GM12878 (cell line): Measurements from ENCODE around the gene BIRC6. TPM values are rescaled to one million over a fixed set of nuclear protein-coding genes. Genes with fewer than 3 reads are reported as not detected.

Experiments
- ATAC-seq: fragments of 200-7000 bp; cut with Tn5 transposase; 3 replicates; pipeline ENCODE4 v1.9.1; 2020; ENCODE audit warnings: mild to moderate bottlenecking, moderate library complexity
- BruUV-seq: library from RNA; stranded (reverse); fragments of 400-500 nt; replicated peaks from 2 replicates; lab custom pipeline; 2021; lab: Mats Ljungman, UMichigan
- CTCF ChIA-PET: fragments of 300-600 bp; sonication (Branson Sonifier 250); formaldehyde crosslinking; extraction: SDS; loops from one replicate; lab custom pipeline; 2021; ENCODE audit warnings: inconsistent platforms; lab: Yijun Ruan, JAX
- POLR2A ChIA-PET: fragments of 350-600 bp; formaldehyde crosslinking; extraction: SDS; loops from one replicate; lab custom pipeline; 2021; ENCODE audit warnings: inconsistent platforms; lab: Charles Lee
- RAD21 ChIA-PET: fragments of 300-600 bp; sonication (Branson Sonifier 250); formaldehyde crosslinking; loops from one replicate; lab custom pipeline; 2023; ENCODE audit warnings: antibody characterized with exemption; ENCODE audit not compliant: unreplicated experiment; lab: Charles Lee
- SMC1A ChIA-PET: fragments of 300-600 bp; sonication (Branson Sonifier 250); formaldehyde crosslinking; loops from one replicate; lab custom pipeline; 2023; ENCODE audit not compliant: unreplicated experiment, uncharacterized antibody; lab: Charles Lee
- DNase-seq: peaks from one replicate; pipeline ENCODE4 v3.0.0-alpha.2; 2011; ENCODE audit warnings: low read depth, low spot score
- FAIRE-seq: peaks from 3 replicates; lab custom pipeline; 2011; peaks lifted over from hg19 to GRCh38; lab: Jason Lieb, UNC
- H2AFZ ChIP-seq: 2 replicates; pipeline ENCODE4 v1.6.0; 2011; ENCODE audit warnings: low read depth, low read length, control low read depth; ENCODE audit not compliant: control insufficient read depth
- H3K27ac ChIP-seq: 2 replicates; pipeline ENCODE4 v1.5.1; 2011; ENCODE audit warnings: control low read depth; ENCODE audit not compliant: control insufficient read depth, insufficient read depth
- H3K27me3 ChIP-seq, 2 experiments: replicated peaks in 1 of 2; 2 replicates each; pipeline versions ENCODE4 v1.6.0 to v1.6.1; 2011; ENCODE audit warnings: low read length in 1 of 2; ENCODE audit not compliant: control insufficient read depth in 2 of 2, insufficient read depth in 2 of 2
- H3K36me3 ChIP-seq, 2 experiments: 2 replicates each; pipeline ENCODE4 v1.5.1; 2011; ENCODE audit warnings: low read length in 1 of 2; ENCODE audit not compliant: control insufficient read depth in 2 of 2, insufficient read depth in 2 of 2
- H3K4me1 ChIP-seq: 2 replicates; pipeline ENCODE4 v1.6.1; 2011; ENCODE audit warnings: mild to moderate bottlenecking, low read length, moderate library complexity, mixed read lengths; ENCODE audit not compliant: control insufficient read depth, insufficient read depth
- H3K4me2 ChIP-seq: 2 replicates; pipeline ENCODE4 v1.6.0; 2011; ENCODE audit warnings: control low read depth; ENCODE audit not compliant: control insufficient read depth, insufficient read depth
- H3K4me3 ChIP-seq: fragments of 200-600 bp; sonication (generic); 2 replicates; pipeline ENCODE4 v1.5.1; 2016
- H3K79me2 ChIP-seq: 2 replicates; pipeline ENCODE4 v1.6.0; 2011; ENCODE audit warnings: low read length; ENCODE audit not compliant: control insufficient read depth, insufficient read depth
- H3K9ac ChIP-seq: 2 replicates; pipeline ENCODE4 v1.8.0; 2011; ENCODE audit warnings: low read length, control low read depth, mixed read lengths; ENCODE audit not compliant: control insufficient read depth, insufficient read depth
- H3K9me3 ChIP-seq: replicated peaks from 3 replicates; pipeline ENCODE4 v1.5.1; 2011; ENCODE audit warnings: mild to moderate bottlenecking, low read length; ENCODE audit not compliant: control insufficient read depth, insufficient read depth
- H4K20me1 ChIP-seq: 2 replicates; pipeline ENCODE4 v1.6.0; 2011; ENCODE audit not compliant: control insufficient read depth, insufficient read depth
- ASH2L ChIP-seq: fragments of 300-600, 200-600 bp; sonication (generic); IDR thresholded peaks from 2 replicates; pipeline ENCODE4 v1.6.1; 2017; ENCODE audit warnings: low read depth, mild to moderate bottlenecking, borderline replicate concordance
- ATF7 ChIP-seq: fragments of 450-650 bp; IDR thresholded peaks from 2 replicates; pipeline ENCODE4 v1.6.1; 2016; ENCODE audit warnings: low read depth, mild to moderate bottlenecking
- BRCA1 ChIP-seq: IDR thresholded peaks from 2 replicates; pipeline ENCODE4 v1.6.1; 2011; ENCODE audit warnings: low read depth, low read length, improper control_type of control experiment
- CHD1 ChIP-seq: IDR thresholded peaks from 2 replicates; pipeline ENCODE4 v1.6.1; 2012; ENCODE audit warnings: low read depth, low read length, improper control_type of control experiment
- EZH2 ChIP-seq: IDR thresholded peaks from 2 replicates; pipeline ENCODE4 v1.6.1; 2012; ENCODE audit warnings: low read depth, mild to moderate bottlenecking, control low read depth, inconsistent platforms, low read length, borderline replicate concordance; ENCODE audit not compliant: control insufficient read depth
- GABPA ChIP-seq: IDR thresholded peaks from 2 replicates; pipeline ENCODE4 v1.6.1; 2014; ENCODE audit warnings: antibody characterized with exemption, low read depth, mild to moderate bottlenecking, inconsistent platforms
- MXI1 ChIP-seq: fragments of 150-350 bp; IDR thresholded peaks from 2 replicates; pipeline ENCODE4 v1.6.1; 2011; ENCODE audit warnings: low read depth, mild to moderate bottlenecking, inconsistent platforms, low read length, improper control_type of control experiment
- NR2F1 ChIP-seq: fragments of 450-650 bp; conservative IDR thresholded peaks from 2 replicates; pipeline ENCODE4 v1.6.1; 2017; ENCODE audit warnings: mild to moderate bottlenecking
- RCOR1 ChIP-seq: conservative IDR thresholded peaks from 2 replicates; pipeline ENCODE4 v1.6.1; 2012; ENCODE audit warnings: low read depth, low read length, improper control_type of control experiment
- SMC3 ChIP-seq: IDR thresholded peaks from 2 replicates; pipeline ENCODE4 v1.6.1; 2011; ENCODE audit warnings: low read length, improper control_type of control experiment, borderline replicate concordance
- SUPT20H ChIP-seq: IDR thresholded peaks from 2 replicates; pipeline ENCODE4 v1.6.1; 2011; ENCODE audit warnings: low read depth, mild to moderate bottlenecking, low read length, moderate library complexity, borderline replicate concordance; ENCODE audit not compliant: control insufficient read depth
- TAF1 ChIP-seq: IDR thresholded peaks from 2 replicates; pipeline ENCODE4 v1.6.1; 2011; ENCODE audit warnings: mild to moderate bottlenecking, low read depth, low read length, borderline replicate concordance
- TCF3 ChIP-seq: IDR thresholded peaks from 2 replicates; pipeline ENCODE4 v1.6.1; 2012; ENCODE audit warnings: low read depth, mild to moderate bottlenecking, low read length, borderline replicate concordance; ENCODE audit not compliant: insufficient read depth
- WGBS: methylation state at CpG from one replicate; pipeline ENCODE4 v1.1.6; 2016; ENCODE audit warnings: low lambda C conversion rate; ENCODE audit not compliant: insufficient replicate concordance, insufficient coverage; ENCODE audit errors: missing lambda C conversion rate; 5-methylcytosine and 5-hydroxymethylcytosine counted together
- in situ Hi-C: fragments of 300-500 bp; cut with MboI; formaldehyde crosslinking; loops from 9 replicates; pipeline ENCODE4 v1.14.3; 2018; ENCODE audit warnings: mixed read lengths
- intact Hi-C: fragments of 100-400 bp; cut with micrococcal nuclease; formaldehyde crosslinking; loops from one replicate; pipeline ENCODE4 v1.14.2; 2022; ENCODE audit not compliant: unreplicated experiment
- polyA plus RNA-seq, 11 experiments: library from polyadenylated mRNA; depleted of rRNA in 4 of 11; unstranded in 6 of 11; stranded (reverse) in 5 of 11; fragments of >200 nt; fragmentation: Nextera tagmentation in 4 of 11; fragmentation: Illumina TruSeq in 1 of 11; extraction: Ambion mirVana in 4 of 11; extraction: Trizol in 1 of 11; gene quantifications; 1 replicate in 1 of 11; 2 replicates in 10 of 11; pipeline versions ENCODE4 v1.2.1 to v1.2.3, GENCODE V29; 2011 to 2016; ENCODE audit warnings: inconsistent platforms in 2 of 11, missing spikeins in 2 of 11, low read depth in 1 of 11
- total RNA-seq, 4 experiments: library from RNA; depleted of rRNA in 3 of 4; stranded (reverse); fragments of >200 nt in 3 of 4; fragmentation: Illumina TruSeq in 1 of 4; extraction: Trizol in 1 of 4; gene quantifications; 2 replicates each; pipeline versions ENCODE4 v1.2.1 to v1.2.3, GENCODE V29; 2013 to 2021
- TF ChIP-seq, protein P1 (sequence below): IDR thresholded peaks from 2 replicates; pipeline ENCODE4 v1.6.1; 2011; ENCODE audit warnings: mild to moderate bottlenecking, low read depth, low read length, moderate library complexity; ENCODE audit not compliant: insufficient replicate concordance
- TF ChIP-seq, protein P2 (sequence below): fragments of 450-650 bp; IDR thresholded peaks from 2 replicates; pipeline ENCODE4 v1.6.1; 2017; ENCODE audit warnings: mild to moderate bottlenecking, moderate library complexity

The BIRC6 gene
- total and polyA plus RNA-seq, 10 of the 15 experiments (the other 5 are each of a cell fraction or from before 2014, with no cell fraction given) = 18.8 to 118 (median 55.0) TPM

DNA sequence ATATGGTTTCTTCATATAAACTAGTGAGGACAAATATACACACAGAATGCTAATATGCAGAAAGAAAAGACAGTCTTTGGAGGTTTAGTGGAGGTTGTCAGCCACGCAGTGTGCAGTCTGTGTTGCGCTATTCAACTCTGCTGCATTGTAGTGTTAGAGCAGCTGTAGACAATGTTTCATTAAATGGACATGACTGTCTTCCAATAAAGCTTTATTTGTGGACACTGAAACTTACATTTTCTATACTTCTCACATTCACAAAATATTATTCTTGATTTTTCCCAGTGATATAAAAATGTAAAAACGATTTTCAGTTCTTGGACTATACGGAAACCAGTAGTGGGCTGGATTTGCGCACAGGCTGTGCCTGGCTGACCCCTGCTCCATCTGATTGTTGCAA lies 284.4 kb downstream of the BIRC6 start:
- CTCF ChIA-PET = no interaction called here
- no peaks in the 10 kb centered on the region for H3K27me3 ChIP-seq

More for the DNA sequence above, 284.4 kb downstream of the BIRC6 start:
- Histone ChIP-seq H3K4me2 (no peak overlapping the region), H3K9me3 (no peaks in the 10 kb centered on the region; the same call in 2 of the 3 replicates), H3K4me1 (no peaks in the 10 kb centered on the region), H3K36me3 (peaks cover 0 to 25% of the 10 kb centered on the region in 2 experiments; a peak in 3 of 4 replicates), H2AFZ (no peak overlapping the region), H3K27ac (no peak overlapping the region), H3K9ac (no peak overlapping the region), H4K20me1 (no peaks in the 10 kb centered on the region), H3K4me3 (no peak overlapping the region), H3K79me2 (no peaks in the 10 kb centered on the region)
- TF ChIP-seq TAF1 (no peak), NR2F1 (no peak), ATF7 (no peak), EZH2 (no peak), RCOR1 (no peak), CHD1 (no peak), BRCA1 (no peak), SMC3 (no peak), MXI1 (no peak), TCF3 (no peak), SUPT20H (no peak), ASH2L (no peak), GABPA (no peak)
- TF ChIP-seq, protein P1, sequence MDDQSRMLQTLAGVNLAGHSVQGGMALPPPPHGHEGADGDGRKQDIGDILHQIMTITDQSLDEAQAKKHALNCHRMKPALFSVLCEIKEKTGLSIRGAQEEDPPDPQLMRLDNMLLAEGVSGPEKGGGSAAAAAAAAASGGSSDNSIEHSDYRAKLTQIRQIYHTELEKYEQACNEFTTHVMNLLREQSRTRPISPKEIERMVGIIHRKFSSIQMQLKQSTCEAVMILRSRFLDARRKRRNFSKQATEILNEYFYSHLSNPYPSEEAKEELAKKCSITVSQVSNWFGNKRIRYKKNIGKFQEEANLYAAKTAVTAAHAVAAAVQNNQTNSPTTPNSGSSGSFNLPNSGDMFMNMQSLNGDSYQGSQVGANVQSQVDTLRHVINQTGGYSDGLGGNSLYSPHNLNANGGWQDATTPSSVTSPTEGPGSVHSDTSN = no peak
- TF ChIP-seq, protein P2, sequence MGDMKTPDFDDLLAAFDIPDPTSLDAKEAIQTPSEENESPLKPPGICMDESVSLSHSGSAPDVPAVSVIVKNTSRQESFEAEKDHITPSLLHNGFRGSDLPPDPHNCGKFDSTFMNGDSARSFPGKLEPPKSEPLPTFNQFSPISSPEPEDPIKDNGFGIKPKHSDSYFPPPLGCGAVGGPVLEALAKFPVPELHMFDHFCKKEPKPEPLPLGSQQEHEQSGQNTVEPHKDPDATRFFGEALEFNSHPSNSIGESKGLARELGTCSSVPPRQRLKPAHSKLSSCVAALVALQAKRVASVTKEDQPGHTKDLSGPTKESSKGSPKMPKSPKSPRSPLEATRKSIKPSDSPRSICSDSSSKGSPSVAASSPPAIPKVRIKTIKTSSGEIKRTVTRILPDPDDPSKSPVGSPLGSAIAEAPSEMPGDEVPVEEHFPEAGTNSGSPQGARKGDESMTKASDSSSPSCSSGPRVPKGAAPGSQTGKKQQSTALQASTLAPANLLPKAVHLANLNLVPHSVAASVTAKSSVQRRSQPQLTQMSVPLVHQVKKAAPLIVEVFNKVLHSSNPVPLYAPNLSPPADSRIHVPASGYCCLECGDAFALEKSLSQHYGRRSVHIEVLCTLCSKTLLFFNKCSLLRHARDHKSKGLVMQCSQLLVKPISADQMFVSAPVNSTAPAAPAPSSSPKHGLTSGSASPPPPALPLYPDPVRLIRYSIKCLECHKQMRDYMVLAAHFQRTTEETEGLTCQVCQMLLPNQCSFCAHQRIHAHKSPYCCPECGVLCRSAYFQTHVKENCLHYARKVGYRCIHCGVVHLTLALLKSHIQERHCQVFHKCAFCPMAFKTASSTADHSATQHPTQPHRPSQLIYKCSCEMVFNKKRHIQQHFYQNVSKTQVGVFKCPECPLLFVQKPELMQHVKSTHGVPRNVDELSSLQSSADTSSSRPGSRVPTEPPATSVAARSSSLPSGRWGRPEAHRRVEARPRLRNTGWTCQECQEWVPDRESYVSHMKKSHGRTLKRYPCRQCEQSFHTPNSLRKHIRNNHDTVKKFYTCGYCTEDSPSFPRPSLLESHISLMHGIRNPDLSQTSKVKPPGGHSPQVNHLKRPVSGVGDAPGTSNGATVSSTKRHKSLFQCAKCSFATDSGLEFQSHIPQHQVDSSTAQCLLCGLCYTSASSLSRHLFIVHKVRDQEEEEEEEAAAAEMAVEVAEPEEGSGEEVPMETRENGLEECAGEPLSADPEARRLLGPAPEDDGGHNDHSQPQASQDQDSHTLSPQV = no peak
- in situ Hi-C loops (no loop called here), intact Hi-C loops (no loop called here)
- ATAC-seq (no peak), DNase-seq (no peak), FAIRE-seq (no peak)
- POLR2A ChIA-PET = no interaction called here
- 94% methylated on average over 5 of the region's 5 CpGs for WGBS
- RAD21 ChIA-PET = no interaction called here
- BruUV-seq = TSS peak; percentile 67
- SMC1A ChIA-PET = no interaction called here
